DND-41 (cell line): ENCODE measurements around the gene TARS1.

Experiments used
- ATAC-seq: fragments of 200-7000 bp; cut with Tn5 transposase; 3 replicates; pipeline ENCODE4 v1.9.1; 2021; ENCODE audit warnings: low read depth; ENCODE audit not compliant: insufficient read depth
- DNase-seq: peaks from one replicate; pipeline ENCODE4 v3.0.0-alpha.2; 2020
- H2AFZ ChIP-seq: 2 replicates; pipeline ENCODE4 v1.6.0; 2012; ENCODE audit warnings: low read depth, low read length
- H3K27ac ChIP-seq: 2 replicates; pipeline ENCODE4 v1.5.1; 2012; ENCODE audit warnings: low read length, inconsistent platforms
- H3K27me3 ChIP-seq: fragments of 200-600 bp; sonication (generic); 2 replicates; pipeline ENCODE4 v1.6.0; 2012; ENCODE audit warnings: low read length, mild to moderate bottlenecking, inconsistent platforms; ENCODE audit not compliant: insufficient read depth, poor library complexity
- H3K36me3 ChIP-seq: 2 replicates; pipeline ENCODE4 v1.5.1; 2012; ENCODE audit warnings: low read length, inconsistent platforms; ENCODE audit not compliant: insufficient read depth
- H3K4me1 ChIP-seq: 2 replicates; pipeline ENCODE4 v1.5.1; 2012; ENCODE audit warnings: mild to moderate bottlenecking, low read length; ENCODE audit not compliant: insufficient read depth
- H3K4me2 ChIP-seq: 2 replicates; pipeline ENCODE4 v1.6.0; 2012; ENCODE audit warnings: mild to moderate bottlenecking, moderate library complexity, low read length, inconsistent platforms; ENCODE audit not compliant: insufficient read depth
- H3K4me3 ChIP-seq, 2 experiments: fragments of 200-600 bp in 1 of 2; shearing (Covaris generic) in 1 of 2; 2 replicates each; pipeline ENCODE4 v1.5.1; 2012 to 2016; ENCODE audit warnings: inconsistent platforms in 2 of 2, low read length in 2 of 2, mild to moderate bottlenecking in 2 of 2, low read depth in 1 of 2, moderate library complexity in 1 of 2
- H3K79me2 ChIP-seq: 2 replicates; pipeline ENCODE4 v1.6.0; 2012; ENCODE audit warnings: low read length, inconsistent platforms; ENCODE audit not compliant: insufficient read depth
- H3K9ac ChIP-seq: 2 replicates; pipeline ENCODE4 v1.6.0; 2012; ENCODE audit warnings: low read depth, mild to moderate bottlenecking, inconsistent platforms, low read length, moderate library complexity
- H3K9me3 ChIP-seq: 2 replicates; pipeline ENCODE4 v1.5.1; 2012; ENCODE audit warnings: low read length, moderate library complexity, mild to moderate bottlenecking, inconsistent platforms; ENCODE audit not compliant: insufficient read depth, severe bottlenecking
- H4K20me1 ChIP-seq: 2 replicates; pipeline ENCODE4 v1.6.0; 2012; ENCODE audit warnings: low read length; ENCODE audit not compliant: insufficient read depth
- EZH2 ChIP-seq: IDR thresholded peaks from 3 replicates; pipeline ENCODE4 v1.6.1; 2012; ENCODE audit warnings: borderline replicate concordance, low read depth, mild to moderate bottlenecking, moderate library complexity, low read length, inconsistent platforms; ENCODE audit not compliant: severe bottlenecking
- TF ChIP-seq, protein P1 (sequence below): IDR thresholded peaks from 2 replicates; pipeline ENCODE4 v1.5.1; 2012; ENCODE audit warnings: borderline replicate concordance, low read length, moderate library complexity, mild to moderate bottlenecking; ENCODE audit not compliant: poor library complexity, severe bottlenecking; ENCODE audit errors: extremely low read depth

The TARS1 gene

DNA sequence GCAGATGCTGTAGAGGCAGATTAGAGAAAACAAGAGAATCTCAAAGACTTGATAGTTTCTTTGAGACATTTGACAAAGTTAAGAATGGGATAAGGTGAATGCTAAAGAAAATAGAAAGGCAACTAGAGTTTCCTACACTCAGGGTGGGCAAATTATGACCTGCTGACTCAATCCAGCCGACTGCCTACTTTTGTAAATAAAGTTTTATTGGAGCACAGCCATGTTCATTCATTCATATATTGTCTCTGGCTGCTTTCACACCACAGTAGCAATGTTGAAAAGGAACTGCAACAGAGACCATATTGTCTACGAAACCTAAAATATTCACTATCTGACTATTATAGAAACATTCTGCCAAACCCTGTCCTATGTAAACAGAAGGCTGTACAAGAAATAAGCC, 37.6 kb upstream of the TARS1 start:
- Histone ChIP-seq H3K9me3 (no peaks in the 10 kb centered on the region), H3K79me2 (no peaks in the 10 kb centered on the region), H3K36me3 (no peaks in the 10 kb centered on the region), H3K9ac (no peak overlapping the region), H3K27ac (no peak overlapping the region), H3K27me3 (no peaks in the 10 kb centered on the region), H3K4me1 (no peaks in the 10 kb centered on the region), H2AFZ (no peak overlapping the region), H3K4me3 (no peak overlapping the region), H4K20me1 (no peaks in the 10 kb centered on the region), H3K4me2 (no peak overlapping the region)
- TF ChIP-seq EZH2 = no peak
- TF ChIP-seq, protein P1, sequence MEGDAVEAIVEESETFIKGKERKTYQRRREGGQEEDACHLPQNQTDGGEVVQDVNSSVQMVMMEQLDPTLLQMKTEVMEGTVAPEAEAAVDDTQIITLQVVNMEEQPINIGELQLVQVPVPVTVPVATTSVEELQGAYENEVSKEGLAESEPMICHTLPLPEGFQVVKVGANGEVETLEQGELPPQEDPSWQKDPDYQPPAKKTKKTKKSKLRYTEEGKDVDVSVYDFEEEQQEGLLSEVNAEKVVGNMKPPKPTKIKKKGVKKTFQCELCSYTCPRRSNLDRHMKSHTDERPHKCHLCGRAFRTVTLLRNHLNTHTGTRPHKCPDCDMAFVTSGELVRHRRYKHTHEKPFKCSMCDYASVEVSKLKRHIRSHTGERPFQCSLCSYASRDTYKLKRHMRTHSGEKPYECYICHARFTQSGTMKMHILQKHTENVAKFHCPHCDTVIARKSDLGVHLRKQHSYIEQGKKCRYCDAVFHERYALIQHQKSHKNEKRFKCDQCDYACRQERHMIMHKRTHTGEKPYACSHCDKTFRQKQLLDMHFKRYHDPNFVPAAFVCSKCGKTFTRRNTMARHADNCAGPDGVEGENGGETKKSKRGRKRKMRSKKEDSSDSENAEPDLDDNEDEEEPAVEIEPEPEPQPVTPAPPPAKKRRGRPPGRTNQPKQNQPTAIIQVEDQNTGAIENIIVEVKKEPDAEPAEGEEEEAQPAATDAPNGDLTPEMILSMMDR = no peak
- DNase-seq (no peak), ATAC-seq (no peak)

GRCh38 chr5:33408816-33409215, 31.9 kb upstream of the TARS1 start:
- H3K4me1 ChIP-seq = no peaks in the 10 kb centered on the region
- no peak overlapping the region for H3K9ac ChIP-seq
- no peaks in the 10 kb centered on the region for H4K20me1 ChIP-seq
- no peaks in the 10 kb centered on the region for H3K36me3 ChIP-seq
- DNase-seq (no peak), ATAC-seq (no peak)
- no peaks in the 10 kb centered on the region for H3K9me3 ChIP-seq
- no peak overlapping the region for H3K4me3 ChIP-seq
- no peak for TF ChIP-seq EZH2
- TF ChIP-seq, protein P1 = no peak
- H3K27ac ChIP-seq = no peak overlapping the region
- H2AFZ ChIP-seq = no peak overlapping the region
- no peaks in the 10 kb centered on the region for H3K79me2 ChIP-seq
- H3K27me3 ChIP-seq = no peaks in the 10 kb centered on the region
- H3K4me2 ChIP-seq = no peak overlapping the region

DNA sequence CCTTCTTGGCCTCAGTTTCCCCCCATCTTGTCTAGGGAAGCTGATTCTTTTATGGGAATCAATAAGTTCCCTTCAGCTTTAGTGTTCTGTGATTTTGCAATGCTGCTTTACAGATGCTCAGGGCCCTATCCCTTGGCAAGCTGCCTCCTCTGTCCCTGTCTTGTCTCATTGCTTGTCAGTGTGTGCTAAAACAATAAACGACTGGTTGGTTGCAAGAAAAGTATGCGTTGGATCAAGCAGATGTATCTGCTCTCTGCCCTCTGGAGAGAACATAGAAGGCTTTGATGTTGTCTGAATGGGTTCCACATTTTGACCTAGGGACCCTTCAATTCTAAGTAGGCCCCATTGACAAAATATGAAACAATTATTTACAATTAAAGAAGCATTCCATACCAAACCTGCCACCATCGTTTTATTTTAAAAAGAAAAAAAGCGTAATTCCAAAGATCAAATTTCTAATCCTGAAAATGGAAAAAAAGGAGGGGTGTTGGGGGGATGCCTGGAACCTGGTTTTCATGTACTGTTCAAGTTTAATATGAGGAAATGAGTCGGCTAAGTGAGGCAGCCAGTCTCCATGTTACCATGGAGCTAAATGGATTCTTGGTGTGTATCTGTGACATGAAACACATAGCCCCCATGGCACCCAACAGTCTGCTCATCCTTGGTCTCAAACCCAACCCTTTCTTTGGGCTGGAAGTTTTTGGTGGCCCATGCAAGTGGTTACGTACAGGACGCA, 31.2 kb upstream of the TARS1 start:
- DNase-seq (no peak), ATAC-seq (no peak)
- H2AFZ ChIP-seq = no peak overlapping the region
- no peaks in the 10 kb centered on the region for H4K20me1 ChIP-seq
- H3K36me3 ChIP-seq = no peaks in the 10 kb centered on the region
- H3K79me2 ChIP-seq = no peaks in the 10 kb centered on the region
- H3K4me3 ChIP-seq = no peak overlapping the region
- H3K4me2 ChIP-seq = no peak overlapping the region
- H3K27ac ChIP-seq = no peak overlapping the region
- H3K9me3 ChIP-seq = no peaks in the 10 kb centered on the region
- no peaks in the 10 kb centered on the region for H3K4me1 ChIP-seq
- H3K27me3 ChIP-seq = no peaks in the 10 kb centered on the region
- TF ChIP-seq EZH2 = no peak
- TF ChIP-seq, protein P1 = no peak
- no peak overlapping the region for H3K9ac ChIP-seq
